Epithelial cell of prostate (primary cell): ENCODE measurements around the gene LRRC4B.
A peak's percentile ranks its signal among the peaks of the same experiment; 100 is the strongest.

Experiments
- DNase-seq: peaks from one replicate; pipeline ENCODE4 v3.0.0-alpha.2; 2011; ENCODE audit warnings: low read depth, low spot score
- H3K27ac ChIP-seq: fragments of 450-650 bp; 2 replicates; pipeline ENCODE4 v1.5.1; 2017; ENCODE audit warnings: mild to moderate bottlenecking

The LRRC4B gene

DNA sequence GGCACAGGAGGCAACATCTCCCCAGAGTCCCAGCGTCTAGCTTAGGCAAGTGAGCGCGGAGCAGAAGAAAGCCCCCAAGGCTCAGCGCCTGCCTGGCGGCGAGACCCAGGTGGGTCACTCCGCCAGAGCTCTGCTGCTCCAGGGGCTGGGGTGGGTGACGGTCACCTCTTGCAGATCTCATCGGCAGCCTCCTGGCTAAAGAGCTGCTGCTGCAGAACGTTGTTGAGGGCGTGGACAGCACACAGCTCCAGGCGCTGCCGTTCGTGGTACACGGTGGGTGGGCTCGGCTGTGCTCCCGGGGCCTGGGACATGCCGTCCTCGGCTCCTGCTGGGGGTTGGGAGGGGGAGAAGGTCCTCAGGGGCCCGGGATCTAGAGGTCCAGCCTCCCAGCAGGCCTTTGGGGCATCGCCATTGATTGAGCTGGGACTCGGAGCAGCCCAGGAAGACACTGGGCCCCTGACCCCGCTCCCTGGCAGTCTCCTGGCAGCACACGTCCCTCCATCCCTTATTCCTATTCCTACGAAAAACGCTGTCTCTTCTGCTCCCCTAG, 58.0 kb downstream of the LRRC4B start:
- peak overlapping the region; percentile 40 for H3K27ac ChIP-seq
- DNase-seq, result no peak

DNA sequence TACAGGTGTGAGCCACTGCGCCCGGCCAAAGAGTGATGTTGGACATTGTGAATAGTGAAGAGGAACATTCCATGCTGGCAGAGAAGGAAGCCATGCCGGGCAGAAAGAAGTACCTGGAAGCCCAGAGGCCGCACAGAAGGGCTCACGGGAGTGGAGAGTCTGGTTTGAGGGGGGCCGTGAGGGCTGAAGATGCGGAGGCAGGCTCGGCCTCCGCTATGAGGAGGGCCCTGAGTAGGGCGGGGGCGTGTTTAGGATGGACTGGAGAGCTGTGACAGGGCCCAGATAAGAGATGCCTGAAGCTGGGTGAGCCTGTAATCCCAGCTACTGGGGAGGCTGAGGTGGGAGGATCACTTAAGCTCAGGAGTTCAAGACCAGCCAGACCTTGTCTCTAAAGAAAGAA, 58.9 kb downstream of the LRRC4B start:
- no peak overlapping the region for H3K27ac ChIP-seq
- DNase-seq, result no peak

GRCh38 chr19:50508843-50509190, 59.4 kb downstream of the LRRC4B start:
- H3K27ac ChIP-seq, result no peak overlapping the region
- DNase-seq, result no peak

DNA sequence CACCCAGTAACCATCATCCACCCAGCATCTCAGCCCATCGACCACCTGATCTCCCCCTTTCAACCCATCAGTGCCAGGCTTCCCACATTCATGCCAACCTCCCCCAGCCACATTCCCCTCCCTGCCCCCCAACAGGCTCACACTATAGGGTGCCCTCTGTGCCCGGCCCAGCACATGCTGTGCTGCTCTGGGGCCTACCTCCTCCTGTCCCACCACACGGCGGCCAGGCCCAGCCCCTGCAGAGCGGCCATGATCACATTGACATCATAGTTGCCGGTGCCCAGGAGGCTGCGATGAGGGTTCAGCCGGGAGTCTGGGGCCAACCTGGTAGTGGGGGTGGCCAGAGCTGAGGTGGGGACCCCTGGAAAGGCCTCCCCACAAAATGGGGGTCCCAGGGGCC, 60.9 kb downstream of the LRRC4B start:
- DNase-seq, result no peak
- no peak overlapping the region for H3K27ac ChIP-seq

DNA sequence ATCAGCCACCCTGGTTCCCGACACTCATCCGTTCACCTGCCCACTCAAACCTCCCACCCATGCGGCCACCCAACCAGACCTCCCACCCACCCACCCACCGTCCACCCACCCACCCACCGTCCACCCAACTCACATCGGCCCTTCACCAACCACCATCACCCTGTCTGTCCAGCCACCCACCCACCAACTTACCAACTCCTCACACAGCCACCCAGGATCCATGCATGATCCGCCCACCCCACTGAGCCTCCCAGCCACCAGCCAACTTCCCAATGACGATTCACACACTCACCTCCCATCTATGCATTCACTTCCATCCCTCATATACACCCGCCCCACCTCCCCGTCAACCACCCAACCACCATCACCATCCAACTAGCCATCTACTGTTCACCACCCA, 61.5 kb downstream of the LRRC4B start:
- H3K27ac ChIP-seq, result no peak overlapping the region
- DNase-seq, result no peak

- H3K27ac ChIP-seq, result no peak overlapping the region
- no peak for DNase-seq
Measured at GRCh38 chr19:50505856-50506611, 62.2 kb downstream of the LRRC4B start.

- H3K27ac ChIP-seq, result no peak overlapping the region
- no peak for DNase-seq
Measured at GRCh38 chr19:50501568-50502475, 66.4 kb downstream of the LRRC4B start.

- no peak for DNase-seq
Measured at GRCh38 chr19:50501186-50501567, 67.1 kb downstream of the LRRC4B start.

GRCh38 chr19:50500753-50501151, 67.5 kb downstream of the LRRC4B start:
- no peak overlapping the region for H3K27ac ChIP-seq
- DNase-seq, result no peak

More at GRCh38 chr19:50501186-50501567, 67.1 kb downstream of the LRRC4B start:
- H3K27ac ChIP-seq, result no peak overlapping the region

GRCh38 chr19:50500060-50500752, 68.0 kb downstream of the LRRC4B start:
- no peak for DNase-seq

GRCh38 chr19:50498219-50499056, 69.8 kb downstream of the LRRC4B start:
- DNase-seq, result no peak
- H3K27ac ChIP-seq, result no peak overlapping the region

More at GRCh38 chr19:50500060-50500752, 68.0 kb downstream of the LRRC4B start:
- H3K27ac ChIP-seq, result no peak overlapping the region

DNA sequence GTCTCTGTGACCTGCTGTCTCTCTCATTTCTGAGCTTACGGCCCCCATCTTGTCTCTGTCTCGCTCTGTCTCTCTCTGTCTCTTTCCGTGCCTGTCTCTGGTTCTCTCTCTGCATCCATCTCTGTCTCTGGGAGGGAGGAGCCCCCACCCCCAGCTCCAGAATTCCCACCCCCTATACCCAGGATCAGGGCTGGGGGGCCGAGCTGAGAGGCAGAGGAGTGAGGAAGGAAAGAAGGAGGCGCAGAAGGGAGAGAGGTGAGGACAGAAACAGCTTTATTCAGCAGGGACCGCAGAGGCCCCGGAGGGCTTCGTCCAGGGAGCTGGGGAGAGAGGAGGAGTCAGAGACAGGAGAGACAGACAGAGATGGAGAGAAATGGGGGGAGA, 71.2 kb downstream of the LRRC4B start:
- DNase-seq, result no peak
- H3K27ac ChIP-seq, result no peak overlapping the region

DNA sequence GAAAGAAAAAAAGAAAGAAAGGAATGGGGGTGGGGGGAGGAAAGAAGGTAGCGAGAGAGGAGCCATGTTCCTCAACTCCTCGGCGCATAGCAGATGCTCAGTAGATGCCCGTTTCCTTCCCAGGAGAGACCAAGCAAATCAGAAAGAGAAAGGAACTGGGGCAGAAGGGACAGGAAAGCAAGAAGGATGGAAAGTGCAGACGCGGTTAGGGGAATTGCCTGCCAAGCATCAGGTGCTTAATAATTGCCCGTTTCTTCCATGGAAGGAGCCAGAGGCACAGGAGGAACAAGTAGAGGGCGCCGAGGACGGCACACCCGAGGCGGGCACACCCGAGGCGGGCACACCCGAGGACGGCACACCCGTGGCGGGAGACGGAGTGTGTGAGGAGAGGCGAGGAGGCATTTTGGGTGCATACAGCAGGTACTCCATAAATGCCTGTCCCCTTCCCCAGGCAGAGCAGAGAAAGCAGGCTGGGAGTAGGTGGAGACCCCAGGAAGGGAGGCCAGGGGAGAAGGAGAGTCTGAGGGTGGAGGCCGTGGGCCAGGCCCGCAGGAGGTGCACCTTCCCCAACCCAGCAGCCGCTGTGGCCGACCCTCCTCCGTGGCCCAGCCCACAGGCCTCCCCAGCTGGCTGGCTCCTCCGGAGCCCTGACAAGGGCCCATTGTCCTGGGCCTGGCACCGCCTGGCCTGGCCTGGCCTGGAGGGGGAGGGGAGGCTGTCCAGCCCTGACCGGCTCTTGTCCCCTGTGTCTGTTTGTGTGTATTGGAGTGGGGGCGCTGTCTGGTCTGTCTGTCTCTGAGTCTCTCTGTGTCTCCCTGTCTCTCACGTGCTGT, 71.8 kb downstream of the LRRC4B start:
- no peak overlapping the region for H3K27ac ChIP-seq
- no peak for DNase-seq

DNA sequence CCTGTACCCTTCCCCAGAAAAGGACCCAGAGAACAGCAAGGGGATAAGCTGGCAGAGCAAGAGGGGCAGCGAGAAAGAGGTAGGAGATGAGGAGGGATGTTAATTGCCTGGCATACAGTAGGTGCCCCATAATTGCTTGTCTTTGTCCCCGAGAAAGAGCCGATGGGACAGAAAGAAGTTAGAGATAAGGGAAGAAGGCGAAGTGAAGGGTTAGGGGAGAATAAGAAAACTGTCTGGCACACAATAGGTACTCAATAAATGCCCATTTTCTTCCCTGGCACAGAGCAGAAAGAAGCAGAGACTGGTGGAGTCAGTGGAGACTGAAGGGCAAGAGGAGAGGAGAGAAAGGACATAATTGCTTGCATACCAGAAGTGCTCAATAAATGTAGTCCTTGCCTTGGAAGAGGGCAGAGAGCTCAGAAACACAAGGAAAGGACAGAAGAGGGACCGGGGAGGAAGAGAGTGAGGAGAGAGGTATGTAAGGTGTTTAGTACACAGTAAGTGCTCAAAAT, 73.2 kb downstream of the LRRC4B start:
- DNase-seq, result no peak
- H3K27ac ChIP-seq, result no peak overlapping the region

- DNase-seq, result no peak
- no peak overlapping the region for H3K27ac ChIP-seq
Measured at GRCh38 chr19:50494186-50495019, 73.8 kb downstream of the LRRC4B start.

DNA sequence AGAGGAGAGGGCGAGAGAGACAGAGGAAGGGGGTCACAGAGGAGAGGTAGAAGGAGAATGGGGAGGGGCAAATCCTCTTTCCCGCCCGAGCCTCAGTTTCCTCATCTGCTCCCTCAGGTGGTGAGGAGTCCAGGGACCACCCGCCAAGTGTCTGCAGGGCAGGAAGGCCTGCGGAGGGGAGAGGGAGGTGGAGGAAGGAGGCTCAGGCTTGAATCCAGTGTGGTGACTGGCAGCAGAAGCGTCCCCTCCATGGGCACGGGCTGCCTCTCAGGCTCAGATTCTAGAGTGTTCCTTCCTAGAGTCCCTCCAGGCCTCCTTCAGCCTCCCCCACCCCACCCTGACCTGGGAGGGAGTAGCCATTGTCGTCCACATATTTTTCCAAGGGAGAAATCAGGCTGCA, 75.1 kb downstream of the LRRC4B start:
- no peak overlapping the region for H3K27ac ChIP-seq
- no peak for DNase-seq

- DNase-seq, result no peak
- H3K27ac ChIP-seq, result no peak overlapping the region
Measured at GRCh38 chr19:50492303-50493052, 75.8 kb downstream of the LRRC4B start.
